Right lobe of liver (tissue), 6 donors: ENCODE results near the gene KLHL20. TPM values are rescaled to one million over a fixed set of nuclear protein-coding genes. Genes with fewer than 3 reads are reported as not detected.

Source experiments
- ATAC-seq, 4 donors: fragments of 200-7000 bp; cut with Tn5 transposase; one replicate each; pipeline ENCODE4 v1.9.1; 2020; ENCODE audit warnings: mild to moderate bottlenecking in 4 of 4, moderate library complexity in 4 of 4
- DNase-seq, 3 donors: peaks; one replicate each; pipeline ENCODE4 v3.0.0-alpha.2; 2020
- H3K27ac ChIP-seq, 3 donors: fragments of 200-600 bp; one replicate each; pipeline ENCODE4 v1.8.0; 2022
- H3K27me3 ChIP-seq, 2 donors: fragments of 200-600 bp; one replicate each; pipeline ENCODE4 v1.8.0; 2022
- H3K36me3 ChIP-seq, 4 donors: fragments of 200-600 bp; sonication (generic) in 1 of 4; one replicate each; pipeline versions ENCODE4 v1.5.1 to v1.8.0; 2017 to 2022; ENCODE audit warnings: control low read depth in 1 of 4
- H3K4me1 ChIP-seq, 4 donors: fragments of 200-600 bp; sonication (generic) in 1 of 4; one replicate each; pipeline versions ENCODE4 v1.5.1 to v1.8.0; 2017 to 2022; ENCODE audit warnings: control low read depth in 1 of 4
- H3K4me3 ChIP-seq, 3 donors: fragments of 200-600 bp; one replicate each; pipeline ENCODE4 v1.8.0; 2022
- H3K9me3 ChIP-seq, 4 donors: fragments of 200-600 bp; sonication (generic) in 1 of 4; one replicate each; pipeline versions ENCODE4 v1.5.1 to v1.8.0; 2017 to 2022; ENCODE audit warnings: control low read depth in 1 of 4
- POLR2A ChIP-seq: fragments of 450-650 bp; IDR thresholded peaks from one replicate; pipeline ENCODE4 v1.6.1; 2017; ENCODE audit warnings: antibody characterized with exemption, mild to moderate bottlenecking
- WGBS: methylation state at CpG from one replicate; pipeline ENCODE4 v1.1.6; 2018; ENCODE audit warnings: low coverage, low lambda C conversion rate; ENCODE audit not compliant: insufficient coverage; ENCODE audit errors: missing lambda C conversion rate; 5-methylcytosine and 5-hydroxymethylcytosine counted together
- intact Hi-C, 2 donors: fragments of 100-400 bp; cut with DNase I; formaldehyde crosslinking; loops; one replicate each; pipeline versions ENCODE4 v1.11.2 to v1.14.1; 2022
- total RNA-seq, 6 experiments: library from RNA; depleted of rRNA in 2 of 6; stranded (reverse); fragments of >200 nt in 2 of 6; fragmentation: NEBNext Ultra II Directional in 3 of 6; extraction: Animal tissue kit (Norgen Biotek cat#: 25700) in 3 of 6; gene quantifications; one replicate each; pipeline versions ENCODE4 v1.1.0 to v1.2.4, GENCODE V29; 2016 to 2023
- TF ChIP-seq, protein P1 (sequence below), 4 donors: fragments of 200-600 bp in 3 of 4; fragments of 450-650 bp in 1 of 4; IDR thresholded peaks; one replicate each; pipeline versions ENCODE4 v1.5.1 to v1.8.0; 2016 to 2022; ENCODE audit warnings: antibody characterized with exemption in 4 of 4, mild to moderate bottlenecking in 2 of 4
- donor health status: DM: no; HTN: yes; CAD: no.
- donor health status: DM: no; HTN: no; CAD: no.
- donor health status: DM: no; HTN: no; CAD: no.
- donor health status: DM: no; HTN: yes; CAD: no.
- donor health status: DM: no; HTN: yes; CAD: no.

Gene KLHL20
- total RNA-seq, 6 experiments from 2014 or later: 9.2 to 15.5 (median 12.5) TPM

DNA sequence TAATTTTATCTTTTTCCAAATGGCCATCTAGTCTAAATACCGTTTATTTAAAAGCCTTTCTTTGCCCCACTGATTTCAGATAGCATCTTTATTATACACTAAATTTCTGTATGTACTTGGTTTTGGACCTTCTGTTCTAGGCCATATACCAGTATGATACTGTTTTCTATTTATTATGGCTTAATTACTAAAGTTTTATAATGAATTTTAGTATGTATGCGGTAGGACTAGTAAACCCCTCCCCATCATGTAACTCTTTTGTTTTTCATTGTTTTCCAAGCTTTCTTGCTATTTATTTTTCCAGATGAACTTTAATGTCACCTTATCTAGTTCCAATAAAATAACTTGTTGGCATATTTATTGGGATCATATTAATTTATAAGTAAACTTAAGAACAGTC is 29.9 kb downstream of the KLHL20 start:
- Histone ChIP-seq H3K36me3 (no peaks in the 10 kb centered on the region), H3K27me3 (no peaks in the 10 kb centered on the region), H3K4me1 (peaks cover 0 to 10% (median 4%) of the 10 kb centered on the region in 4 donors), H3K9me3 (no peaks in the 10 kb centered on the region), H3K4me3 (no peak overlapping the region), H3K27ac (no peak overlapping the region)
- WGBS: 100% methylated on average over 2 of the region's 2 CpGs
- DNase-seq (no peak), ATAC-seq (no peak)
- intact Hi-C loops: no loop called here
- no peak for TF ChIP-seq POLR2A
- TF ChIP-seq, protein P1, sequence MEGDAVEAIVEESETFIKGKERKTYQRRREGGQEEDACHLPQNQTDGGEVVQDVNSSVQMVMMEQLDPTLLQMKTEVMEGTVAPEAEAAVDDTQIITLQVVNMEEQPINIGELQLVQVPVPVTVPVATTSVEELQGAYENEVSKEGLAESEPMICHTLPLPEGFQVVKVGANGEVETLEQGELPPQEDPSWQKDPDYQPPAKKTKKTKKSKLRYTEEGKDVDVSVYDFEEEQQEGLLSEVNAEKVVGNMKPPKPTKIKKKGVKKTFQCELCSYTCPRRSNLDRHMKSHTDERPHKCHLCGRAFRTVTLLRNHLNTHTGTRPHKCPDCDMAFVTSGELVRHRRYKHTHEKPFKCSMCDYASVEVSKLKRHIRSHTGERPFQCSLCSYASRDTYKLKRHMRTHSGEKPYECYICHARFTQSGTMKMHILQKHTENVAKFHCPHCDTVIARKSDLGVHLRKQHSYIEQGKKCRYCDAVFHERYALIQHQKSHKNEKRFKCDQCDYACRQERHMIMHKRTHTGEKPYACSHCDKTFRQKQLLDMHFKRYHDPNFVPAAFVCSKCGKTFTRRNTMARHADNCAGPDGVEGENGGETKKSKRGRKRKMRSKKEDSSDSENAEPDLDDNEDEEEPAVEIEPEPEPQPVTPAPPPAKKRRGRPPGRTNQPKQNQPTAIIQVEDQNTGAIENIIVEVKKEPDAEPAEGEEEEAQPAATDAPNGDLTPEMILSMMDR (IDR thresholded peaks at IDR 0.05): no peak

DNA sequence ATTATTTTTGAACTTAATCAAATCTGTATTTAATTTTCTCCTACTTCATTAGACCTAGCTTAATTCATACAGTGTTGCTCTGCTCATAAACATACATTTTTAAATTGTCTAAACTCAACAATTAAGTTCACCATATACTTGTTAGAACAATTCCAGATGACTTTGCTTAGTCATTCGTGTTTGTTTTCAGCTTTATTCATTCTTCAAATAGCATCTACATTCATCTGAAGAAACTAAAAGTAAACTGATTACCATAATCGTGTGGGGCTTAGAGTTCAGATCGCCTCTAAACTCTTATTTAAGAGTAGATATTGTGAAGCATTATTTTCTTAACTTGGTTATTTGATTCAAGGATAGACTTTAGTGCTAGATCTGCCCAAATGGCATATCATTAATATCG is 34.4 kb downstream of the KLHL20 start:
- peaks cover 0 to 9% (median 4%) of the 10 kb centered on the region in 4 donors for H3K4me1 ChIP-seq
- no peak overlapping the region for H3K27ac ChIP-seq
- peaks cover 0 to 11% (median 0%) of the 10 kb centered on the region in 4 donors for H3K36me3 ChIP-seq
- WGBS: 91% methylated on average over 4 of the region's 4 CpGs
- intact Hi-C loops: no loop called here
- no peaks in the 10 kb centered on the region for H3K27me3 ChIP-seq
- no peak overlapping the region for H3K4me3 ChIP-seq
- no peak for ATAC-seq
- no peak for DNase-seq
- TF ChIP-seq POLR2A: no peak
- no peaks in the 10 kb centered on the region for H3K9me3 ChIP-seq

DNA sequence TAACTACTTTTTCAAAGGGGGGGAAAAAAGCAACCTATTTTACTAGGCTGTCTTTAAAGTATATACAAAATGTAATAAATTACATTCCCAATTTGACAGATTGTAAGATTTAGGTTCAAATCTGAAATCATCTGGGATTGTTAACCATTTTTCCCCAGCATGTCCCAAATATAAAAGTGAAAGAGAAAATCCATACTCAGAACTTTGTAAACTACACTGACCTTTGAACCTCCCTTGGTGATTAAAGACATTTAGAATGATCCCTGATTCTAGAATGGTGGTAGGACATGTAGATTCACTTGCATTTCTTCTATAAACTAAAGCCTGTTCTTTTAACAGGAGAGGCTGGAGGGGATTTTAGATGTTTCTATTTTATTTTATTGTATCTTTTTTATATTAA is 39.0 kb downstream of the KLHL20 start:
- Histone ChIP-seq H3K4me3 (peak overlapping the region in 2 of 3 donors; percentile 3 to 29), H3K36me3 (peaks cover 0 to 39% (median 14%) of the 10 kb centered on the region in 4 donors), H3K9me3 (no peaks in the 10 kb centered on the region), H3K27me3 (no peaks in the 10 kb centered on the region), H3K4me1 (peaks cover 0 to 11% (median 4%) of the 10 kb centered on the region in 4 donors), H3K27ac (peak overlapping the region; percentile 40 to 74 (median 70))
- DNase-seq (no peak), ATAC-seq (peak; percentile 75 to 96 (median 84))
- TF ChIP-seq, protein P1 (IDR thresholded peaks at IDR 0.05): no peak
- no peak for TF ChIP-seq POLR2A
- intact Hi-C loops: no loop called here

DNA sequence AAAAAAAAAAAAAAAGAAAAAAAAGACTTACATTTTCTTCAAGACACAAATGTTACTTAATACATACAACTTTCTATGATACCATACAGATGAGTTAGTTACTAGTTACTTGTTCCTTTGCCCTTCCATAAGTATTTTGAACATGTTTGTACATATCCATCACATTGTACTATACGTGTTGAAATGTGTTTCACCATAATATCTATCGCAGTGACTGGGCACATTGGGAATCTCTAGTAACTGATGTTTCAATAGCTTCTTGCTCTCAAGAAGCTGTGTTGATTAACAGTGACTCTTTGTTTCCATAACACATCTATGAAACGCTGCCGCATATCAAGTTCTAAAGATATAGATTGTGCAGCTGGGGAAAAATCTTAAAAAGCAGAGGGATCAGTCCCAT is 42.9 kb downstream of the KLHL20 start:
- intact Hi-C loops: no loop called here
- TF ChIP-seq, protein P1 (IDR thresholded peaks at IDR 0.05): no peak
- no peak for TF ChIP-seq POLR2A
- Histone ChIP-seq H3K27me3 (no peaks in the 10 kb centered on the region), H3K4me3 (no peak overlapping the region), H3K9me3 (no peaks in the 10 kb centered on the region), H3K27ac (no peak overlapping the region), H3K36me3 (peaks cover 0 to 32% (median 16%) of the 10 kb centered on the region in 4 donors), H3K4me1 (peaks cover 0 to 11% (median 4%) of the 10 kb centered on the region in 4 donors)
- DNase-seq: no peak
- WGBS: 96% methylated on average over 4 of the region's 4 CpGs
- ATAC-seq: no peak

DNA sequence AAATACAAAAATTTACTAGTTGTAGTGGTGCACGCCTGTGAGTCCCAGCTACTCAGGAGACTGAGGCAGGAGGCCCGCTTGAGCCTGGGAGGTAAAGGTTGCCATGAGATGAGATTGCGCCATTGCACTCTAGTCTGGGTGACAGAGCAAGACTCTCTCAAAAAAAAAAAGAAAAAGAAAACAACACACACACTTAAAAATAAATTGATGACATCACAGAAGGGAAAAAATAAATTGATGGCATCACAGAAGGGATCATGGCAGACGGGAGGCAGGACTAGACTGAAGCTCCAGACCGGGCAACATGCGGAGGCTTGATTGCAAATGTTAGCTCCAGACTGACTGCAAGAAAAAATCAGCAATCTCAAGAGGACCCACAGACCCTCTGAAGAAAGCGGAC is 43.3 kb downstream of the KLHL20 start:
- DNase-seq: no peak
- WGBS: 86% methylated on average over 6 of the region's 7 CpGs
- intact Hi-C loops: no loop called here

More for the DNA sequence above, 43.3 kb downstream of the KLHL20 start:
- no peak overlapping the region for H3K27ac ChIP-seq
- ATAC-seq: no peak
- H3K9me3 ChIP-seq: no peaks in the 10 kb centered on the region
- no peak overlapping the region for H3K4me3 ChIP-seq
- H3K36me3 ChIP-seq: peaks cover 0 to 32% (median 16%) of the 10 kb centered on the region in 4 donors
- H3K27me3 ChIP-seq: no peaks in the 10 kb centered on the region
- TF ChIP-seq, protein P1 (IDR thresholded peaks at IDR 0.05): no peak
- no peak for TF ChIP-seq POLR2A
- peaks cover 0 to 8% (median 2%) of the 10 kb centered on the region in 4 donors for H3K4me1 ChIP-seq
